ENCODE measurements around the gene CLK1.
A peak's percentile ranks its signal among the peaks of the same experiment; 100 is the strongest.
"Not testable (repeated sequence)": the region's sequence is repeated elsewhere in the genome, so short reads cannot be mapped to it uniquely, and the experiment has no call there.

Gene CLK1

DNA sequence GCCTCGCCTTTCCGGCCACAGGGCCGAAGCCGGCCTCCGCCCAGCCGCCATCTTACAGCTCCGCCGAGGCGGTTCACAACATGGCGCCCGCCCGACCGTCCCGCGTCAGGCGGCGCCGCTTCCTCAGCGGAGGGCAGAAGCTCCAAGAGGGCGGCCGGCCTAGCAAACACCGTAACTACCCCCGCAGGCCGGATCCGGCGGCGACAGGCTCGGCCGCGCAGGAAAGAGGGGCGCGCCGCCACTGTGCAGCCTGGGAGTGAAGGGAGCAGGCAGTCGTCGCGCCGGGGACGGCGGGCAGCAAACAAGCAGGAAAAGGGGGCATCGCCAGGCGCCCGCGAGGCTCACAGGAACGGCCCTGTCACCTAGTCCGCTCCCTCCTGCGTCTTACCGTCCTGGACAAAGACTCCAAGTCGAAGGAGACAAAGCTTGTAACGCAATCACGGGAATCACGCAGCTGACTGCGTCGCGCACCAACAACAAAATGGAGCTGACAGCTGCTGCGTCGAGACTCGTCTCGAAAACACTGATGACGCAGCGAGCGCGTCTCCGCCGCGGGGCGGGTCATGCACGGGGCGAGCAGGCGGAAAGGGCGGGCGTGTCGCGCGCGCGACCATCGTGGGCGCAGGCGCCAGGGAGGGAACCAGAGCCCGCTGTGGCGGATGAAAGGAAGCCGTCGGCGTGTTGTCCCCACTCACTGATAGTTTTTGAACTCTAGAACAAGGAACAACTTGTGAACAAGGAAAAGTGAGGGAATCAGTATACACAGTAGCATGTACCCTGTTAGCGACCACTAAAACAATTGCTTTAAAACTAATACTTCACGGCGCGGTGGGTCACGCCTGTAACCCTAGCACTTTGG is at the start of gene CLK1:
TSS of gene CLK1 (minus strand) at position 483 of the 859 bp plus-strand sequence. CDS start 2,796 bp downstream, outside the sequence.
- peak; percentile 92 for DNase-seq (ENCODE audit: low spot score)

DNA sequence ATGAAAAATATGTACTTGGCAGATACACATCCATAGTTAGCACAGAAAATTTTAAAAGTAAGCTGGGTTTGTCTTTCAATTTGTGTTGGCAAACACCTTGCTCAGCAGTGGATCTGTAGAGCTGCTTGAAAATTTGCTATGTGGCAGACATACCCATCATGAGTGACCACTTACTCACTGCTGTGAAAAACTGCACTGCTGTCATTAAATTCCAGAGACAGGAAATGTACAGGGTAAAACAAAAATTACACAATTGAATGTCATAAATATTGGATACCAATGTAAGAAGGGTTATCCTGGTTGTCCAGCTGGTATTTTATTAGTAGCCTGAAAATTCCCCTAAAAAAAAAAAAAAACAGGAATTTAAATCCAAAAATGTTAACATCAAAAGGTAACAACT is 49.2 kb upstream of the CLK1 start:
- DNase-seq (ENCODE audit: low spot score), result no peak

DNA sequence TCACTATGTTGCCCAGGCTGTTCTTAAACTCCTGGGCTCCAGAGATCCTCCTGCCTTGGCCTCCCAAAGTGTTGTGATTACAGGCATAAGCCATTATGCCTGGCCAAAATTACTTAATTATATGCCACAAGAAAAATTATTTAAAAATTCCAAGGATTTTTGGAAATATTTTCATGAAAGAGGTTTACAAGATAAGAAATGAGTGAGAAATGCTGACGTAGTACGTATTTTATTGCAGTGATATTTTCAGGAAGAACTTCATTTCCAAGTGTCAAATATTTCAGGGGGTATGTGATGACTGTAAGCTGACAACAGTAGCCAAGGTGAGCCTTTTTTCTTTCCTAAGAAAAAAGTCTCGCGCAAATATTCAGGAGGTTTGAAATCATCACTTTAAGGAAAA is 45.5 kb upstream of the CLK1 start:
- no peak for DNase-seq (ENCODE audit: low spot score)

DNA sequence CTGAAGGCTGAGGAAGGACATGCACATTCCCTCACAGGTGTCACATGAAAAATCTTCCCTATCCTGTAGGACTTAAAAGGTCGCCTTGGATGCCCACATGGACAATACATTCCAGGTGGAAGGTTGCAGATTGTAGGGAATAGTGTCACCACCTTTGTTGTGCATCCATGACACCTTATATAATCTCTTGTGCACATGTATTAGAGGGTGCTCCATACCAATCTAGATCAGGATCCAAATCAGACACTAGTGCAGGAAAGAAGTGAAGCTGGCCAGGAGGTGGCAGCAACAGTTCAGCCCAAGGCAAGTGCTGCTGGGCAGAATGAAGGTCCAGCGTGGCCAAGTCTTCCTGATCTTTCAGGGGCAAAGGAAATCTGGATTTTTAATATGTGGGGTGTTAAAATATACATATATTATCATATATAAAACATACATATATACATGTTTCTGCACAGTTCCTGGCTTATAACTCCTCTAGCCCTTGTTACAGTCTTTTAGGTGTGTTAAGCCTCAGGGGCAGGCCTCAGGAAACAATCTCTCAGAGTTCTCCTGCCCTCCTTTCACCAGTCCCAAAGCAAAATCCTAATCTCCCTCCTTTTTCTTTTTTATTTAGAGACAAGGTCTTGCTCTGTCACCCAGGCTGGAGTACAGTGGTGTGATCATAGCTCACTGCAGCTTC is 41.3 kb upstream of the CLK1 start:
- DNase-seq (ENCODE audit: low spot score), result peak; percentile 72

DNA sequence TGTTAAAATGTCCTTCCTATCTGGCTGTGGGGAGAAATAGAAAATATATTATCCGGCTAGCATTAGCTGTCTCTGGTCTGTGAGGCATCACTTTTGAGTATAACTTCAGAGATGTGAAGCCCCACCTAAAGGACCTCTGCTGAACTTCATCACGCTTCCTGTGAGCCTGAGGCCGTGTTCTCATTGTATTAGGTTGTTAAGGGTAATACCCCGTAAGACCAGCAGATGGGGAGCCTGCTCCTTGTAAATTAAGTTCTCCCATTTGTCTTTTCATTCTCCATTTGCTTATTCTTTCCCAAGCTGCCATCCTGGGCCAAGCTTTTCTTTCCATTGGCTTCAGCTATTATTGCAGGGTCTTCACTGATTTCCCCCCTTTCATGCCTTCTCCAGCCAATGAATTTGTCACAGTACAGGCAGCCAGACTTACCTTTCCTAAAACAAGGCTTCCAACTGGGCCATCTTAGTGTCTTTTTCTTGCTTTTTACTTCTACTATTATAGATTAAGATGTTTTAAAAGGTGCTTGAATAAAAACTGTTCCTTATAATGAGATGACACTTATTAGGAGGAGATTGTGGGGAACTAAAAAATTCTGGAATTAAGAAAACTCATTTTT is 37.1 kb upstream of the CLK1 start:
- peak; percentile 83 for DNase-seq (ENCODE audit: low spot score)

DNA sequence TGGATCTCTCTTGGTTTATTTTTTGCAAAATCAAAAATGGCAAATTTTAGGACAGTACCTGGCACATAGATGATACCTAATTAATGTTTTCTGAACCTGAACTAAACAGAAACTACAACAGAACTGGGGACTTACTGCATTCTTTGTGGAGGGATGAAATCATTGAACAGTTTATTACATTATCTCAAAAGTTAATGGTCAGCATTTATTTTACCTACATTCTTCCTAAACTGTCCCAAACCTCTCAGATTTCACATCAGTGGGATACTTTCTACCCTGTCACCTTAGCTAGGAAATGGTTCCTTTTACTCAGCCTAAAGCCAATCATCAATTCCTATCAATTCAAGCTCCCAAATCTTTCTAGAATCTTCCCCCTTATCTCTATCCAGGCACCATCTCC is 35.0 kb upstream of the CLK1 start:
- no peak for DNase-seq (ENCODE audit: low spot score)

DNA sequence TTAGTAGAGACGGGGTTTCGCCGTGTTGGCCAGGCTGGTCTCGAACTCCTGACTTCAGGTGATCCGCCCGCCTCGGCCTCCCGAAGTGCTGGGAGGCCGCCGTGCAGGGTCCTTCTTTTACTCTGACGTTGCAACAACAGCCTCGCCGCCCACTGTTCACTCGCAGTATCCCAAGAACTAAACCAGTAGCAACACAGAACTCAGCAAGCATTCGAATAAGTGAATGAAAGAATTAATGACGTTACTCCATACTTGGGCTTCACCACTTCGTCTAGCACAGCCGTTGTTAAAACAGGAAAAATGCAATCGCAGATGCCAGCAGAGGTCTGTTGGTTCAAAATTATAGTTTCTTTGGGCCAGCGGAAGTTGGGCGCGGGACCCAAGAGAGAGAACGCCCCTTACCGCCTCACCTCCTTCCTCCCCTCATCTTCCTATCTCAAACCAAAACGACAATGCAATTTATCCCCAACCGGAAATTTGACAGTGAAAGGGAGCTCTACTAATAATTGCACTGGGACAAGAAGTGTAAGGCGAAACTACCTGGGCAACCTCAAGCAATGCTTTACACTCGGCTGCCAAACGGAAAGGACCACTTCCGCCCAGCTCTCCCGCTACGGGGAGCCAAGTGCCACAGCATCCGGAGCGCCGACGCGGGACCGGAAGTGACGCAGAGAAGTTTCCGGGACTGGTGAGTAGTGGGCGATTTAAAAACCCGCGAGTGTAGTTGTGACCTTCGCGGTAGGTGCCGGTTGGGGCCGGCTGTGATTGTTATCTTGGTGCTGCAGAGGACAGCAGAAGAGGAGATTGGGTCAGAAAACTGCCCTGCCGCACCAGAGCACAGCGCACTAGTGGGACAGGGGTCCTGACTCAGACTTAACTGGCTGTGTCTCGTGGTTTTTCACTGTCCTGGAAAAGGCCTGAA is 24.5 kb upstream of the CLK1 start, which contains the start of the genes NIF3L1 and PPIL3:
TSS of gene NIF3L1 (plus strand) at position 668 of the 922 bp plus-strand sequence. CDS start 2,573 bp downstream, outside the sequence.
TSS of gene PPIL3 (minus strand) at position 374 of the 922 bp plus-strand sequence. CDS start 1,462 bp downstream, outside the sequence.
- DNase-seq (ENCODE audit: low spot score), result peak; percentile 99

DNA sequence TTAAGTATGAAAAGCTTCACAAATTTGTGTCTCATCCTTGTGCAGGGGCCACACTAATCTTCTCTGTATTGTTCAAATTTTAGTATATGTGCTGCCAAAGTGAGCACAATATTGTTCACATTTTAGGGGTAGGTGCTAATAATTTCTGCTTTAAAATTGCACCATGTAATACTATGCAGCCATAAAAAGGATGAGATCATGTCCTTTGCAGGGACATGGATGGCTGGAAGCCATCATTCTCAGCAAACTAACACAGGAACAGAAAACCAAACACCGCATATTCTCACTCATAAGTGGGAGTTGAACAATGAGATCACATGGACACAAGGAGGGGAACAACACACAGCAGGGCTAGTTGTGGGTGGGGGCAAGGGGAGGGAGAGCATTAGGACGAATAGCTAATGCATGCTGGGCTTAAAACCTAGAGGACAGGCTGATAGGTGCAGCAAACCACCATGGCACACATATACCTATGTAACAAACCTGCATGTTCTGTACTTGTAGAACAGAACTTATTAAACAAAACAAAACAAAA is 17.3 kb upstream of the CLK1 start:
- not testable (repeated sequence) for DNase-seq (ENCODE audit: low spot score)

DNA sequence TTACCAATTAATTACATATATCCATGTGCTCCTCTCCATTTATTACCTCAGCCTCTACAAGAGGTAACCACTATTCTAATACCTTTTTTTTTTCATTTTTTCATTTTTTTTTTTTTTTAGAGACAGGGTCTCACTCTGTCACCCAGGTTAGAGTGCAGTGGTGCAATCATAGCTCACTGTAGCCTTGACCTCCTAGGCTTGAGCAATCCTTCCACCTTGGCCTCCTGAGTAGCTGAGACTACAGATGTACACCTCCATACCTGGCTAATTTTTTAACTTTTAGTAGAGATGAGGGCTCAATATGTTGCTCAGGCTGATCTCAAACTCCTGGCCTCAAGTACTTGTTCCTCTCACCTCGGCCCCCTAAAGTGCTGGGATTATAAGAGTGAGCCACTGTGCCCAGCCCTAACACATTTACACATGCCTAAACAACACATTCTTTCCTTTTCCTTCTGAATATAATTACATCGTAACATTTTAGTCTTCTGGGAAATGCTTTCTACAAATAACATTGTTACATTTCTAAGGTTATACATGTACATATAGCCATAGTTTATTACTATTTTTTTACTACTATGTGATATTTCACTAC is 13.9 kb upstream of the CLK1 start:
- DNase-seq (ENCODE audit: low spot score), result no peak

DNA sequence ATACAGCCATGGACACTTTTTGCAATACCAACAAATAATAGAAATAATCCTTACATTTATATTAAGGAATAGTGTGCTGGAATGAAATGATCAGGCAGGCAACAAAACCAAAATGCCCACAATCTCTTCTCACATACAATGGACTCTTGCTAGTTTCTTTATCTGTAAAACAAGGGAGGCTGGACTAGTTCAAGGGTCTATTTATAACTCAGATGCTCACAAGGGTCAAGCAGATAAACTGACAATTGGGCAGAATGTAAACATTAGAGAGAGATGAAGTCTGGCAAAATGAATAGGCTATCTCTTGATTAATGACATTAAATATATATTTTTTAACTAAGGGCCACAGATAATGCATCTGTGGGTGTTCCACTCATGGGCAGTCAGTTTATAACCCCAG is 13.0 kb upstream of the CLK1 start:
- no peak for DNase-seq (ENCODE audit: low spot score)

DNA sequence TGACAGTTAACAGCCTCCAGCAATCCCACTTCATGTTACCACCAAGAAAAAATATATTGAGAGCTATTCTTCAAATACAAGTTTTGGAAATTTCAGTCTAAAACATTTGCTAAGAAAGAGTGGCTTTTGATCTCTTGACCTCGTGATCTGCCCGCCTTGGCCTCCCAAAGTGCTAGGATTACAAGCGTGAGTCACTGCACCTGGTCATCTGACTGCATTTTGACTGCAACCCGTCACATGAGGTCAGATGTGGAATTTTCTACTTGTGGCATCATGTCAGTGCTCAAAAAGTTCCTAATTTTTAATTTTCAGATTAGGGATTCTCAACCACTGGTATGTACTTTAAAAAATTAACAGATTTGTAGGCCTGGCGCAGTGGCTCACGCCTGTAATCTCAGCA is 9.1 kb upstream of the CLK1 start:
- DNase-seq (ENCODE audit: low spot score), result no peak

DNA sequence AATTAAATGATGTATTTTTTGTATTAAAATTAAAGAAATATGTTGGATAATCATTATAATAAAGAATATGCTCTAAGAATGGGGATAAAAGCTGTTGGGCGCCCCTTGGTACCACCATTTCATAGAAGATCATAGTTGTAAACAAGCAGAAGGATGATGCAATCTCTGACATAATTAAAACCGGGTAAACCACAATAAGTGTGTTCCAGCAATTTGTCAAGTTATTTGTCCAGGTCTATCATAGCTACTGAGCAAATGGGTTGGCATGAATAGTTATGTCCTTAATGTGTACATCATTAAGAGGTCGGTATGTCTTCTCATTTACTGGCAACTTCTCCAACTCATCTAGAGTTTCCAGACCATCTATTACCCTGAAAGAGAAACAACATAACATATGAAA is 6.7 kb upstream of the CLK1 start:
- no peak for DNase-seq (ENCODE audit: low spot score)

DNA sequence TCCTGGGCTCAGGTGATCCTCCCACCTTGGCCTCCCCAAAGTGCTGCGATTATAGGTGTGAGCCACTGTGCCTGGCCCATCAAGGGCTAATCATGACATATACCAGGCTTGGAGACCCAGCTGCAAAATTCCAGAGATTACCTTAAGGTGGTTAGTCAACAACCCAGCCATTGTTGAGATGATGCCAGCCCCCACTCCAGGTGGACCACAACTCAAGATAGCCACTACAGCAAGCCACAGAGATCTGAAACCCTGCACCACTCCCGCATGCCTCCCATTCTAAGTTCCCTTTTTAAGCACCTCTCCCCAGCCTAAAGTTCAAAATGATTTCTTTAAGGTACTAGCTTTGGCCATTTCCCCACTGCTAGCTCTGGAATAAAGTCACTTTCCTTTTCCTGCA is 4.6 kb upstream of the CLK1 start:
- DNase-seq (ENCODE audit: low spot score), result no peak

DNA sequence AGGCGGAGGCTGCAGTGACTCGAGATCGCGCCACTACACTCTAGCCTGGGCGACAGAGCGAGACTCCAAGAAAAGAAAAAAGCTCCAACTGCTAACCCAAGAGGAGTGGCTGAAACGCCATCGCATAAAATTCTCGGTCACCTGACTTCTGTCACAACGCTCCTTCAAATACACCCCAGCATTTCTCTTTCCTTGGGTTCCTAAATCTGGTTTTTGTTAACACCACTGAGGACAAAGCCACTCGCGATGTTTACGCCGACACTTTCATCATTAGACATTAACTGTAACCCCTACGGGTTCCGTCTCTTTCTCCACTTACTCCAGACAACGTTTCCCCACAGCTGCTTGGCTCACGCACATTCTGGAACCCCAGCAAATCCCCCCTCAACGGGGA is 679 bp downstream of the CLK1 start:
- DNase-seq (ENCODE audit: low spot score), result no peak

DNA sequence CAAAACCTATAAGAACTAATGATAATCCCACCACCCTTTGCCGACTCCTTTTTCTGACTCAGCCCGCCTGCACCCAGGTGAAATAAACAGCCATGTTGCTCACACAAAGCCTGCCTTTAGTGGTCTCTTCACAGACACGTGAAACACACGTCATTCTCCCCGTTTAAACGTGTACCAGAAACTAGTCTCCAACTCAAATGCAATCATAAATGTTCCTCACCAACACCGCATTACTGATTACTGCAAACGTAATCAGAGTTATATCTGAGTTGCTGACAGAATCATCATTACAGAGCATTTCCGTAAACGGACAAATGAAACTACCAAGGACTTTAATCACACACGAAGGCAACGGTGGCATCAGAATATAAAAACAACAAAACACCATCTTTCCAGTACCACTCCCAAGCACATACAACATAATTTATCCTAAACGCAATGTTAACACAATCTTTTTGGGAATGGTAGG is 1.9 kb downstream of the CLK1 start:
- DNase-seq (ENCODE audit: low spot score), result peak; percentile 47

DNA sequence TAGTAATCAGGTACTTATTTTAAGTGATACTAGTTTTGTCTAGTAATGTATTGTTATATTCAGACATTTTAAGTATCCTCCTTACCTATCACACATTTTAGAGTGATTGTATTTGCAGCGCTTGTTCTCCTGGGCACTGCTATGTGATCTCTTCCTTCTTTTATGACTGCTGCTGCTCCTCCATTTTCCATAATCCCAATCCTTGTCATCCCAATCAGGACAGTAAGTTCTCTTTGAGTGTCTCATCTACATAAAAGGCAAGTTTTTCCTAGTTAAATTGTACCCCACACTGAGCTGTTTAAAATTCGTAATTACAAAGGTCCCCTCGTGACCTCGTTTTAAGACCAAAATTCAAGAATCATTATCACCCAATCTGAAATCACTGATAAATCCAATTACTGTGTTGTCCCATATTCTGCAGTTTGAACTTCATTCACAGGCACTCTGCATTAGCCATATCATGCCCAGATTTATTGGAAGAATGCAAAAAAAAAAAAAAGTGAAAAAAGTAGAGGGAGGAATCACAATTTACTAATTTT is 2.8 kb downstream of the CLK1 start:
- DNase-seq (ENCODE audit: low spot score), result no peak

DNA sequence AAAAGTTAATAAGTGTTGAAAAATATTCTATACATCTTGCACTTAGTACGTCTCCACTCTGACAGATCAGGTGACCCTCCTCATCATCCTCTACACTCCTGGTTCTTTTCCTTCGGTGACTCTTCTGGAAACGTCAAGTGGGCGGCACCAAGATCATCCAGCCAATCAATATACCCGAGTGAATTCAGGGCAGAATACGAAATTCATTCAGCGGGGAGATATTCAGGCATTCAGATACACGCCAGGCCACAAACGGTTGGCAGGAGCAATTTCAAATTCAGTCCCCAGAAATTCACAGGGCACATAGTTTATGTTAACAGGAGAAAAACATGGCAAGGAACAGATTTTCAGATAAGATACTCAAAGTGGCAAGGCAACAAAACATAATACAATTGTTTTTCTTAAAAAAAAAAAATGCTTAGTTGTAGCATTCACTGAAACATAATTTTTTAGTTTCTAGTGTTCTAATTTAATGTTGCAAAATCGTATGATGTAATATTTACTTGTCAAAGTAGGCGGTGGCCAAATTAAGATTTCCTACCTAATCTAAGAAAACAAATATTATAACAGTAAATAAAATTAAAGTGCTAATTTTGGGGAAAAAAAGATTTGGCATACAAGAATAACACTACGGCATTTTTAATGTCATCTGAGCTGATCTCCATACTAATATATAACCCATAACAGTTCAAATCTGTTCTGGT is 4.2 kb downstream of the CLK1 start:
- DNase-seq (ENCODE audit: low spot score), result no peak

DNA sequence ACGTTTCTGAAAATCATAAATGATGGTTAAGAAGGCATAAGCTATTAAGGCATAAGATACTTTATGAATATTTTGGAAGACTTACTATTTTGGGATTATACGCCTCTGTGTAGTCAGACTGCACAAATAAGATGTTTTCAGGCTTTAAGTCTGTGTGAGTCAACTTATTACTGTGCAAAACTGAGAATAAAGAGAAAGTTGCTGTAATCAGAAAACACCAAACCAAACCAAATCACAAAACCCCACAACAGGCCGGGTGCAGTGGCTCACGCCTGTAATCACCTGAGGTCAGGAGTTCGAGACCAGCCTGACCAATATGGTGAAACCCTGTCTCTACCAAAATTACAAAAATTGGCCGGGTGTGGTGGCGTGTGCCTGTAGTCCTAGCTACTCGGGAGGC is 7.7 kb downstream of the CLK1 start:
- DNase-seq (ENCODE audit: low spot score), result no peak

DNA sequence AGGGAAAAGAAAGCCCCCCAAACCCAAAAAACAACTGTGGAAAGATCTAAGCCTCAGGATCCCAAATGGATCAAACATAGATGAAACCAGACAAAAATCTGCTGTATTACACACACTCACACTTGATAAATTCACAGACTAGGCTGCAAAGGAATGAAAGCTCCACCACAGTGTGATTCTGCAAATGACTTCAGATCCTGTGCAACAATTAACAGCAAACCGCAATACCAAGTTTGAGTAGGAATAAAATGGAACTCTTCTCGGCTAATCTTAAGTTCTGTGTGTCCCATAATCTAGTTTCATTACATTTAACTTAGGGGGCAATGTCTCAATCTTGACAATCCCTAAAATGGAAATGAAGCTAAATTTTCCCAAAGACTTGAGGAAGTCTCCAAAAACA is 11.9 kb downstream of the CLK1 start:
- DNase-seq (ENCODE audit: low spot score), result no peak

All from cerebellar cortex (tissue), 1 donor.